Fibroblast of skin of right quadriceps (primary cell): Measurements from ENCODE around the gene ZNF497.
"Not testable (repeated sequence)": the region's sequence is repeated elsewhere in the genome, so short reads cannot be mapped to it uniquely, and the experiment has no call there.

ENCODE experiments used
- DNase-seq: peaks from one replicate; pipeline ENCODE4 v3.0.0-alpha.2; 2013

ZNF497 gene

GRCh38 chr19:58345558-58345957, 17.0 kb downstream of the ZNF497 start:
- DNase-seq: no peak

DNA sequence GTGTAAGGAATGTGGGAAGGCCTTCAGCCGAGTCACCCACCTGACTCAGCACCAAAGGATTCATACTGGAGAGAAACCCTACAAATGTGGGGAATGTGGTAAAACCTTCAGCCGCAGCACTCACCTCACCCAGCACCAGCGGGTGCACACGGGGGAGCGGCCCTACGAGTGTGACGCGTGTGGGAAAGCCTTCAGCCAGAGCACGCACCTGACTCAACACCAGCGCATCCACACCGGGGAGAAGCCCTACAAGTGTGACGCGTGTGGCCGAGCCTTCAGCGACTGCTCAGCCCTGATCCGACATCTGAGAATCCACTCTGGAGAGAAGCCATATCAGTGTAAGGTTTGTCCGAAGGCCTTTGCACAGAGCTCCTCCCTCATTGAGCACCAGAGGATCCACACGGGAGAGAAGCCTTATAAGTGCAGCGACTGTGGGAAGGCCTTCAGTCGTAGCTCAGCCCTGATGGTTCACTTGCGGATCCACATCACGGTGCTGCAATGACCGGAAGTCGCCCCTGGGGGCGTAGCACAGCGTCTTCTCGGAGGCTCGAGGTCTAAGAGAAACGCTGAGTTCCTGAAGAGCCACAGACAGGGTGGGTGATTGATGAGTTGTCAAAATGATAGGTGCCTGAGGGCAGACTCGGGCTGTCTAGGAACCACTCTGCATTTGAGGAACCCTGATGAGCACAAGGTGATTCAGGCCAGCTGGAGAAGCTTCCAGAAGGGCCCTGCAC, 23.6 kb downstream of the ZNF497 start:
- DNase-seq: no peak

GRCh38 chr19:58338336-58338735, 24.2 kb downstream of the ZNF497 start:
- DNase-seq: no peak

DNA sequence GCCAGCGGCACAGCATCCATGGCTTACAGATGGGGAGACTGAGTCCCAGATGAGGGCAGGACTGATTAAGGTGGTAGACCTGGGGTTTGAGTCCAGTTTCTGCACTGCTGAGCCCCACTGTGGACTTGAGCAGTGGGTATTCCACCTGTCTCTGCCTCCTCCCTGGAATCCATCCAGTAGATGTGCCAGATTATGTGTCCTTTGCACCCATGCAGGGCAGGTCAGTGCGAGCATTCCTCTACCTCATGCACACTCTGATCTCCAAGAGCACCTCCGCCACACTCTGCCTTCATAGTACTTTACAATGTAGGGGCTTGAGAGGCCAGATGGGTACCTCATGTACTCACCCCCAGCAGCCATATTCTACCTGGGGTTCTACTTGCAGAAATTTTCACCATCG, 25.7 kb downstream of the ZNF497 start:
- no peak for DNase-seq

DNA sequence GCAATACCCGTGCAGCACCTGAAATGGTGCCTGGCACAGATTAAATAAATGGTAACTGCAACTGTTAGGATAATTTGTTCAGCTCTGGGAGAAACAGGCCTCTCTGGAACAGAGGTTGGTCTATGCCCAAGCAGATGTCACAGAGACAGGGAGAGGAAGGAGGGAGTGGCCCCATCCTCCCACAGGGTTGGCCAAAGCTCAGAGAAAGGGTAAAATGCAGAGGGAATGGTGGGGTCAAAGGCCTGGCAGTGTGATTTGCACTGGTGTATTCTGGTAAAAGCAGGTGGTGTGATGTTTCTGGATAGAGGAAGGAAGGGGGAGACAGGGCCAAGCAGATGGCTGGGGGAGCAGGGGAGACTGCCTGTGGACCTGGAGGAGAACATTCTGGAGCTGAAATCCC, 26.3 kb downstream of the ZNF497 start:
- no peak for DNase-seq

- no peak for DNase-seq
Observed at GRCh38 chr19:58335630-58336029, 26.9 kb downstream of the ZNF497 start.

DNA sequence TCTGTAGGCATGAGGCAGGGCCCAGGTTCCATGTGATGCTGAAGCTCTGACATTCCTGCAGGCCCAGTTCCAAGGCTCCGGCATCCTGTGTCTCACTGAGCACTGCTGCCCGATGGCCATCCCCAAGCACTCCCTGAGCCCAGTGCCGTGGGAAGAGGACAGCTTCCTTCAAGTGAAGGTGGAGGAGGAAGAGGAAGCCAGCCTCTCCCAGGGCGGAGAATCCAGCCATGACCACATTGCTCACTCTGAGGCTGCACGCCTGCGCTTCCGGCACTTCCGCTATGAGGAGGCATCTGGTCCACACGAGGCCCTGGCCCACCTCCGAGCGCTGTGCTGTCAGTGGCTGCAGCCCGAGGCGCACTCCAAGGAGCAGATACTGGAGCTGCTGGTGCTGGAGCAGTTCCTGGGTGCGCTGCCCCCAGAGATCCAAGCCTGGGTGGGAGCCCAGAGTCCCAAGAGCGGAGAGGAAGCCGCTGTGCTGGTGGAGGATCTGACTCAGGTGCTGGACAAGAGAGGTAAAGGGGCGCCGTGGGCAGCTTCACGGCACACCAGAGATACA, 27.8 kb downstream of the ZNF497 start:
- no peak for DNase-seq

DNA sequence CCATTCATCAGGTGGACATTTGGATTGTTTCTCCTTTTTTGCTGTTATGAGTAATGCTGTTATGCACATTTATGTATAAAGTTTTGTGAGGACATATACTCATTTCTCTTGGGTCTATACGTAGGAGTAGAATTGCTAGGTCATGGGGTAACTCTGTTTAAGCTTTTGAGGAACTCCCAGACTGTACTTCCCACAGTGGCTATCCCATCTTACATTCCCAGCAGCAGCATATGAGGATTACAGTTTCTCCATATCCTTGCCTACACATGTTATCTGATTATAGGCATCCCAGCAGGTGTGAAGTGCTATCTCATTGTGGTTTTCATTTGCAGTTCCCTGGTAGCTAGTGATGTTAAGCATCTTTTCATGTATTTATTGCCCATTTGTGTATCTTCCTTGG, 29.9 kb downstream of the ZNF497 start:
- no peak for DNase-seq

GRCh38 chr19:58330458-58330857, 32.1 kb downstream of the ZNF497 start:
- no peak for DNase-seq

DNA sequence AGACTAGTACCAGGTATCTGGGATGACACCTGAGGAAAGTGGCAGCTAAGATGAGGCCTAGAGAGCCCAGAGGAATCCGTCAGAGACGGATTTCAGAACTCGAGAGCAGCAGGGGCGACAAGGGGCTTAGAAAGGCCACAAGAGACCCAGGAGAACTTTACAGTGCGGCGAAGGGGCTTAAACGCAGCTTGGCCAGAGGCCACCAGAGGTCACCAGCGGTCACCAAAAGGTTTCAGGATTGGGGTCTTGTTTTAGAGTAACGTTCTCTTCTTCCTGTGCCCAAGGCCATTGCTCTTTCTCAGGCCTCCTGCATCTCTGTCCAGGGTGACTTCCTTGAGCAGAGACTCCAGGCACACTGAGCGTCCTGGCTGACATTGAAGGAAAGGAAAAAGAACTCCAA, 33.6 kb downstream of the ZNF497 start:
- no peak for DNase-seq

- DNase-seq: peak; percentile 93
Observed at GRCh38 chr19:58326914-58327726, 35.4 kb downstream of the ZNF497 start, which contains the start of gene ZSCAN22. ZSCAN22 (plus strand) TSS chr19:58326994; CDS start chr19:58334803, 7,809 bp downstream.

- no peak for DNase-seq
Observed at GRCh38 chr19:58326501-58326913, 36.0 kb downstream of the ZNF497 start.

DNA sequence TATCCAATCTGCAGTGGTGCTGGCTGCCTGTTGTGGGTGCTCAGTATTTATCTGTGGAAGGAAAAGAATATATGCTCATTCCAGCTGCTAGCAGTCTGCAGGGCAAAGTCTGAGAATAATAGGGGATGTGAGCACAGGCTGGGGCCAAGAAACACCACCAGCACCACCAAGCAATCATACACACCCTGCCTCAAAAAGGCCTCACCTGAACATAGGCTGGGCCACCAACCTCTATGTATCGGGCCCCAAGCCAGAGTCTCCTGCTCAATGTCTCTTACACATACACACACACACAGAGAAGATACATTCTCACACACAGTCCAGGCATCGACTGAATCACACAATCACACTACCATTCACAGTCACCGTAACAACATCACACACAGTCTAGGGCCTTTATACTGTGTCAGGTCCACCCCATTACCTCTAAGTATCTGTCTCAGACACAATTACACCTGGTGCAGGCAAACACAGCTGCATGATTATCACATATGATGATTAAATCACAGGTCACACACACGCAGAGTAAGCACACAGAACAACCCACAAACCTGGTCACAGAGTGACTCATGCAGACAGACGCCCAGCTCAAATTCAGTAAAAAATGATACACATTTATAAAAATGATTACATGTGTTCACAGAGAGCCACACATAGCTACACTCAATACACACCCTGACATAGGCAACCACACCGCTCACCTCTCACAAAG, 37.1 kb downstream of the ZNF497 start:
- DNase-seq: no peak

DNA sequence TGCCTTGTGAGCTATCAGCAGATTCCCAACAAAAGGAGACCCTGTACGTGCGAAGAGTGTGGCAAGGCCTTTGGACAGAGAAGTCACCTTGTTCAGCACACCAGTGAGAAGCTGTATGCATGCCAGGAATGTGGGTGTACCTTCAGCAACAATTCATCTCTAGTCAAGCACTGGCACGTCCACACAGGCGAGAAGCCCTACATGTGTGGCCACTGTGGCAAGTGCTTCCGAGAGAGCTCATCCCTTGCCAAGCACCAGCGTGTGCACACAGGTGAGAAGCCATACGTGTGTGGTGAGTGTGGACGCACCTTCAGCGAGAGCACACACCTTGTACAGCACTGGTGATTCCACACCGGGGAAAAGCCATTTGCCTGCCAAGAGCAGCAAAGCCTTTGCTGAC, 43.3 kb downstream of the ZNF497 start:
- no peak for DNase-seq

- DNase-seq: no peak
Observed at GRCh38 chr19:58318297-58318696, 44.3 kb downstream of the ZNF497 start.

DNA sequence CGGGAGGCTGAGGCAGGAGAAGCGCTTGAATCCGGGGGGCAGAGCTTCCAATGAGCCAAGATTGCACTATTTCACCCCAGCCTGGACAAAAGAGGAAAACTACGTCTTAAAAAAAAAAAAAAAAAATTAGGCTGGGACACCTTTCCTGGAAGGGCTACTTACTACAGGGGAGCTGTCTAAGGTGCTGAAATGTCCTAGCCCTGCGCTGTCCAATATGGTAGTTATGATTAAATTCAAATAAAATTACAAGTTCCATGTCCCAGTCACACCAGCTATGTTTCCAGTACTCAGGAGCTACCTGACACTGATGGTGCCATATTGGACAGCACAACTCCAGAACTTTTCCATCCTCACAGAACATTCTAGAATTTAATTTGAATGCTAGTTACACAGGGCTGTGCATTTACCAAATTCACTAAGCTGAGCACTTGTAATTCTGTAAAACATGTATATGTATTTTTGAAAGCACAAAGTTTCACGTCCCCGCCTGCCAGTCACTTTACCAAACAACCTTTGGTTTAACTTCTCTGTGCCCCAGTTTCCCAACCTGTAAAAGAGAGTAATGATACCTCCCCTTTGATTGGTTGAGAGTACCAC, 45.0 kb downstream of the ZNF497 start:
- peak; percentile 35 for DNase-seq

DNA sequence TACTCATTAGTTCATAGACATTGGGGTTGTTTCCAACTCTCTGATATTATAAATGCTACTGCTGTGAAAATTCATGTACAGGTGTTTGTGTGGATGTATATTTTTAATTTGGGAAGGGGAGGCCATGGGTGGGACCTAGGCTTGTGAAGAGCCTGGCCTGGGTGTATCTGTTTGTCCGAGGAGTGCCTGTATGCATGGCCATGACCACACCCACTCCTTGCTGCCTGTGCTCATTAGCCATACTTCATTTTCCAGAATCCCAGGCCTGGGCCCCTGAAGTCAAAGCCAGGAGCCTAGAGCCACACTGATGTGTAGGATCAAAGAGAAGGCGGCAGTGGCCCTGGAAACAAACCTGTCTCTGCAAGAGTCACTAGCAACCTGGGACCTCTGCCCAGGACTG, 47.0 kb downstream of the ZNF497 start:
- DNase-seq: no peak

DNA sequence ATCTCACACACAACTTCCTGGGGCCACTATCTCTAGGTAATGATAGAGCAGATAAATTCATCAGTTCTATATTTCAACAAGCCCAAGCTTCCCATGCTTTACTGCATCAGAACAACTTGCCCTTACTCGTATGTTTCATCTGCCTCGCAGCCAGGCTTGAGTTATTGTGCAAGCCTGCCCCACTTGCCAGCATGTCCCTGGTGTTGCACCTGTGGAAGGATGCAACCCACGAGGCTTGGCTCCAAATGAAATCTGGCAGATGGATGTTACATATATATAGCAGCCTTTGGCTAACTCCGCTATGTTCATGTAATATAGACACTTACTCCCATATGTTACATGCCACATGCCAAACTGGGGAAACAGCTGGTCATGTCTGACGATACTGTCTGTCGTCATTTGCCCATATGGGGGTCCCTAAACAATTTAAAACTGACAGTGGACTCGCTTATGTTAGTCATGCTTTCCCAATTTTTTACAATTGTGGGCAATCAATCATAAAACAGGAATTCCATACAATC, 51.1 kb downstream of the ZNF497 start:
- no peak for DNase-seq

- DNase-seq: not testable (repeated sequence)
Observed at GRCh38 chr19:58310685-58311084, 51.9 kb downstream of the ZNF497 start.

DNA sequence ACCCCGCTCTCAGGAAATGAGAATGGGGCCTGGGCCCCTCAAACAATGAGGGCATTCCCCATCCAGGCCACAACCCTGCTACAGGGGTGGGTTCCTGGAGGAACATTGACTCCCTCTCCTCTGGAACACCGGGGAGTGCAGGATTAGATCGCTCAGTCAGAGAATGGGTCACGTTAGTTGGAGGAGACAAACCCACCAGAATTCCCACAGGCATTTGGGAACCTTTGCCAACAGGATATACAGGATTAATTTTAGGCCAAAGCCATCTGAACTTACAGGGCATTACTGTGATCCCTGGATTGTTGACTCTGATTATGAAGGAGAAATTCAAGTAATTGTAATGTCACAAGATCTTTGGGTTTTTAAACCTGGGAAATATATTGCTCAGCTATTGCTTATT, 54.8 kb downstream of the ZNF497 start:
- no peak for DNase-seq

- DNase-seq: no peak
Observed at GRCh38 chr19:58305932-58306323, 56.6 kb downstream of the ZNF497 start.

- DNase-seq: peak; percentile 96
Observed at GRCh38 chr19:58305065-58305931, 57.3 kb downstream of the ZNF497 start, which contains the start of gene ERVK3-1. ERVK3-1 (plus strand) TSS chr19:58305377; CDS start chr19:58312169, 6,792 bp downstream.
